AG20443 (cell line): ENCODE data around the gene GRAP.

Experiments used
- DNase-seq: peaks from one replicate; pipeline ENCODE4 v3.0.0; 2012; ENCODE audit warnings: low spot score, mixed read lengths

GRAP gene

DNA sequence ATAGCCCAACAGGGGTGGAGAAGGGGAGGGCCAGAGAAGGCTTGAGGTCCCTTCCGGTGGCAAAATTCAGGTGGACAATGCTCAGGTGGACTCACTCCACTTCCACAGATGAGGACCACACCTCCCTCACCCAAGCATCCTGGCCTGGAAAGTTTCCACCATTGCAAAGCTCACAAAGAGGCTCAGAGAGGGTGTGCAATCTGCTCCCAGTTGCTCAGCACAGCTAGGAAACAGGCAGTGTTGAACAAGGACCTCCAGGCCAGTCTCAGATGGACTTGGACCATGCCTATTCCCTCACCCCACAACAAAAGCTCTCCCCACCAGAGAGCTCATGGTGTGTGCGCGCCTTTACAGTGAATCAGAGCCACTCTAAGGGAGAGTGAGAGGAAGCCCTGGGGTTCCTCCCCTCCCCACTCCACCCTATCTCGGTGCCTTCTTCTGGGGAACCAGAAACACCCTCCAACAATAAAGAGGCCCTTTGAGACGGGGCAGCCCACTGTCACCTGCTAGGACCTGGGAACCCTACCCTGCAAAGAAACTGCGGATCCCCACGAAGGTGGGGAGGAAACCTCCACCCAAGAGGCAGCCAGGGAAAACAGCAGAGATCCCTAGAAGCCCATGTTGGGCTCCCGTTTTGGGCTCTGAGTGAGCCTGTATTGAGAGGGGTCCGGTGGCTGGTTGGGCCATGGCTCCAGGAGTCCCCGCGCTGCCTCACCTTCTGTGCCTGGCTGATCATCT, 43.8 kb downstream of the GRAP start:
- peak; percentile 73 for DNase-seq

DNA sequence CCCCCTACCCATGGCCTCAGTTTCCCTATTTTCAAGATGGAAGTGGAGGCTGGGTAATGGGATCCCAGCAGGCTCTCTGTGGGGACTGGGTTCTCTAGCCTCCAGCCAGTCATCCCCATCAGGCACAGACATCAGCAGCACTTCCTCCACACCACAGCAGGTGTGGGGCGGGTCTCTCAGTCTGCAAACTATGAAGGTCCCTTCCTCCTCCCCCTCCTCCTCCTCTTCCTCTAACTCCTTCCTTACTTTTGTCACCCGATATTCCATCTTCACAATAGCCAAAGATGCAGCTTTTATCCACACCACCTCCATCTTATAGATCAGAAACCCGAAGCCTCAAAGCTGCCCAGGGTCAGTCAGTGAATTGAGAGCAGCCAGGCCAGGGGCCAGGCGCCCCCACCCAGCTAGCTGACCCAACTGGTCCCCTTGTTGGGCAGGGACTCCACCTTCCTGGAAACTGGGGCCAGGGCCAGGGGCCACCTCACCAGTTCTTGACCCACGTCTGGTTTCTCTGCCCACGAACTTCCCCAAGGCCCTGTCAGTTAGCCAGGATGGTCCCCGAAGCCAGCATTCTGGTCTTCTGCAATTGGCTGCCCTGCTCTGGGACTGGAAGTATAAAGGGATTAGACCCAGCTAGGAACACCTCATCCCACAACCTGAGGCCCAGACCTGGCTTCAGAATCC, 44.7 kb downstream of the GRAP start:
- no peak for DNase-seq

DNA sequence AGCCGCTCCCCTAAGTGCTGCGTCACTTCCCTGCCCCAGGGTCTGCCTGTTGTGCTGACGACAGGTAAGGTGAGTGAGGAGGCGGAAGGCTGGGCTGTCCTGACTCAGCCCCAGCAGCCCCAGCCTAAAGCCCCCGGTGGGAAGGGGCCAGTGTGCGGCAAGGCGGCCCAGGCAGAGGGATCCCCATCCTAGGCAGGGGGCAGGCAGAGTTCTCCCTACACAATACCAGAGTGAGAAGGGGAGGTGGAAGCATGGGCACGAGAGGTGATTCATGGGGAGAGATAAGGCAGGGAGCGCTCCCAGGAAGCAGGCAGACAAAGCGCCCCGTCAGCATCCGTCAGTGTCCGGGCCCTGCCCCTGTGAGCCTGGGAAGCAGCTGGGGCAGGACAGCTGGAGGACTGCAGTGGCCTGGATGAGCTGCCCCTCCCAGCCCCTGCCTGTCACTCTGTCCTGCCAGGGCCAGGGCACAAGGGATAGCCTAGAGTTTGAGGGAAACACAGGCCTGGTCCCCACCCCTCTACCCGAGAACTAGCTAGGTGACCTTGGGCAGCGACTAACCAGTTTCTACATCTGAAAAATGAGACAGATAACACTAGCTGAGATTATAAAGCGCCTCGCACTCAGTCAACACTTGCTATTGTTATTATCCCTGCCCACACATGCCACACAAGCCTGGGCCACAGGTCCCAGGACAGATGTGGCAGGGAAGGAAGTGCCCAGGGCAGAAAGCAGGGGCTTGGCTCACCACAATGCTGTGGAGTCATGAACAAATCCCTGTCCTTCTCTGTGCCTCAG, 46.0 kb downstream of the GRAP start:
- peak; percentile 69 for DNase-seq

- no peak for DNase-seq
Measured at GRCh38 chr17:18999911-19000310, 46.8 kb downstream of the GRAP start.

GRCh38 chr17:18999394-18999793, 47.4 kb downstream of the GRAP start:
- no peak for DNase-seq

DNA sequence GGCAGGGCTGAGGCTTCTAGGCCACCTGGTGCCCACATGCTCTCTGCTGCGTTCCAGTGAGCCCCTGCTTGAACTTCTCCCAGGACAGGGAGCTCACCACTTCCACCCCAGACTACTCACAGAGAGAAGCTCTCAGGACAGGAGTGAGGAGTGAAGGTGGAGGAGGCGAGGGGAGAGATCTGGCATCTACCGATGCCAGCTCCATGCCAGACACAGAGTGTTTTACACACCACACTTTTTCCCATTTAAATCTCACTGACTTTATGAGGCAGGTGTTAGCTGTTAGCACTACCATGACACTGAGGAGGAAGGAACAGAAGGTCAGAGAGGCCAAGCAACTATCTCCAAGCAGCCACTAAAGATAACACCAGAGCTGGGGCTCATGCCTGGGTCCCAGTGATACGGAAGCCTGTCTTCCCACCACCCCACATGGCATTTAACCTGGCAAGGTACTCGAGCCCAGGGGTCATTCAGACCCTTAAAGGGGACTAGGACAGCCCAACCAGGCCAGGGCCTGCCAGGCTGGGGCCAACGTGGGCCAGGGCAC, 49.0 kb downstream of the GRAP start:
- no peak for DNase-seq

- no peak for DNase-seq
Measured at GRCh38 chr17:18996458-18996857, 50.3 kb downstream of the GRAP start.

DNA sequence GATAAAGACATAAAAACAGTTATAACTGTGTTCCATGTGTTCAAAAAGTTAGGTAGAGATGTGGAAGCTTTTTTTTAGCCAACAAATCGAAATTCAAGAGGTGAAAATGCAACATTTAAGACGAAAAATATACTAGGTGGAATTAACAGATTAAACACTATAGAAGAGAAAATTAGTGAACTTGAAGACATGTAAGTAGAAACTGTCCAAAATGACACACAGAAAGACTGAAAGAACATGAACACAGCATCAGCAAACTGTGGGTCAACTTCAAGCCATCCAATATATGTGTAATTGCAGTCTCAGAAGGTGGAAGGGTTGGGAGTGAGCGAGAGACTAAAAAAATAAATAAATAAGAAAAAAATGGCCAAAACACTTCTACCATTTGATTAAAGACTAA, 51.5 kb downstream of the GRAP start:
- DNase-seq, result no peak

DNA sequence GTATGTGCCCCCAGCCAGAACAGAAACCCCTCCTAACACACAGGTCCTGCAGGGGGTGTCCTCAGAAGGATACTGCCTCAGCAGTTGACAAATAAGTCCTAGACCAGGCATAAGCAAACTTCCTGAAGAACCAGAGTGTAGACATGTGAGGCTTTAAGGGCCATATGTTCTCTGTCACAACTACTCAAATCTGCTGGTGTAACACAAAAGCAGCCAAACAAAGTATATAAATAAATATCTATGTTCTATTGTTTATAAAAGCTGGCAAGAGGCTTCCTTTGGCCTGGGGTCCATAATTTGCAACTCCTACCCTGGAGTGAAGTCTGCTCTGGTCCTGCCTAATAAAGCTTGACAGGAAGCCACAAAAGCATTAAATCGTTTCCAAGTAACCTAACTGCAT, 52.1 kb downstream of the GRAP start:
- no peak for DNase-seq

DNA sequence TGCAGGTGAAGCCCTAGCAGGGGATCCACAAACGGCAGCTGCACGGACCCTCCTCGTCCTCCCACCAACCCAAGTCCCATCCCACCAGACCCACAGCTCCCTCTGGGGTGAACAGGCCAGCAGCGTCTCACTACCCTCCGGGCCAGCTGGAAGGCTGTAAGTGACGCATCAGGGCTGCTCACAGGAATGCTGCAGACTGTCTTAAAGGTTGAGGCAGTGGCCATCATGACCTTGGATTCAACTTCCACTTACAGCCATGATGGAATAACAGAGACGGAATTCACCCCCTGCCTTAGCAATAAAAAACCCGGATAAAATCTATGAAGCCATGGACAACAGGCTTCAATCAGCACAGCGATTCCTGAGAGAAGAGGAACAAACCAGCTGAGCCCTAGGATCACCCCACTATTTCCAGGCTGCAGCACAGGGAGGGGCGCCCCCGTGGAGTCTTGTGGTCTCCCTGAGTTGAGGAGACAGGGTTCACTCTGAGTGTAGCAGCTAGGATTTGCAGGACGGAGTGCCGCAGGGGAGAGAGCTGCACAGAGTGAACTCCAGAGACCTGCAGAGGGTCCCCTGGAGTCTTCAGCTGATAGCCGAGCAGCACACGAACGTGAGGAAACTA, 52.7 kb downstream of the GRAP start:
- DNase-seq, result peak; percentile 58

GRCh38 chr17:18992454-18993130, 54.2 kb downstream of the GRAP start:
- DNase-seq, result no peak

DNA sequence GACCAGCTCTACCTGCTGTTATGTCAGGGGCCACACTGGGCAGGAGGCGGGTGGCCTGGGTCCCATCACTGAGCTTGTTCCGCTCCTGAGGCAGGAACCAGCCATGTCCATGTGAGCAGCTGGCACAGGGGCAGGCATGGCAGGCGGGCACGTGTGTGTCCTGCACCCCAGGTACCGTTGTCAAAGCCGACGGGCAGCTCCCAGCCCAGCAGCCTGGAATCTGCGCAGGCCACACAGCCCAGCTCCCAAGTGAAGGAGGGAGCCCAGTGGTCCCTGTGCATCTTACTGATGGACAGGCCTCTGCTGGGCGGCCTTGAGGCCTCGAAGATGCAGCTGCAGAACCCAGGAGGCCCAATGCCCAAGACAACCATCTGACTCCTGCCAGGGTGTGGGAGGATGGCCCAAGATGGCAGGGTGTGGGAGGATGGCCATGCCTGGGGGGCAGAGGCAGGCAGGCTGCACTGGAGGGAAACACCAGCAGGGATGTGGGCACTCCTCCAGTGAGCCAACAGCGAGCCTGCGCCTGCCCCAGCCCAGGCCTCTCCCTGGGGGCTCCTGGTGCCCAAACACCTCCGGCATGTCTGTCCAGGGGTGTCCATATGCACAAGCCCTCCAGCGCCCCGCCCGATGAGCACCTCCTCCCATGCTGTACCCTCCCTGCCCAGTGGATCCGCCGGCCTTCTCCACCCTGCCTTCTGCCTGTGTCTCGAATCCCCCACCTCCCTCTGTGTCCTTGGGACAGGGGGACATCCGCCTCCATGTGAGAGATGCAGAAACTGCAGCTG, 55.0 kb downstream of the GRAP start:
- no peak for DNase-seq

- DNase-seq, result no peak
Measured at GRCh38 chr17:18990331-18990730, 56.4 kb downstream of the GRAP start.

DNA sequence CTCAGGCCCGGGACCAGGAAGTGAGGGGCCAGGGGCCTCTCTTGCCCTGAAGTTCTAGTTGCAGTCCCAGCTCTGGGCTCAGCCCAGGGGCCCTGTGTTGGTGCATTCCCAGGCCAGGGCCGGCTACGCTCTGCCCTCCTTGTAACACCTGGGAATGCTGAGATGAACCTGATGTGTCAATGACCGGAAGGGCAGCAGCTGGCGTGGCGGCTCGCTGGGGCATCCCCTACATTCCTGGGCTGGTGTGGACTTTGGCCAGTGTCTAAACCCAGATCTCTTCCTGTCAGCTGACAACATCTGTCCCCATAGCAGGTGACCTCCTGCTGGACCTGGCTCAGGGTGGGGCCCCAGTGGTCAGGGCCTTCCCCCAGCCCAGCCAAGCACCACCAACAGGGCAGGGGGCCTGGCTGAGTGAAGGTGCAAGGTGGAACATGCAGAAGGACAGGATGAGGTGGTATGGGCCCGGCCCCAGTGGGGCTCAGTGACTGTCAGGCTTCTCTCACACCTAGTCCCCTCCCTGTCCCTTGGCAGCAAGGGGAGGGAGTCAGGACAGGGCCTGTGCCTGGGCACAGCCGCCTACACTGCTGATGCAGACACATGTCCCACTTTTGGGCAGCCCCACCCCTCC, 58.1 kb downstream of the GRAP start:
- no peak for DNase-seq

DNA sequence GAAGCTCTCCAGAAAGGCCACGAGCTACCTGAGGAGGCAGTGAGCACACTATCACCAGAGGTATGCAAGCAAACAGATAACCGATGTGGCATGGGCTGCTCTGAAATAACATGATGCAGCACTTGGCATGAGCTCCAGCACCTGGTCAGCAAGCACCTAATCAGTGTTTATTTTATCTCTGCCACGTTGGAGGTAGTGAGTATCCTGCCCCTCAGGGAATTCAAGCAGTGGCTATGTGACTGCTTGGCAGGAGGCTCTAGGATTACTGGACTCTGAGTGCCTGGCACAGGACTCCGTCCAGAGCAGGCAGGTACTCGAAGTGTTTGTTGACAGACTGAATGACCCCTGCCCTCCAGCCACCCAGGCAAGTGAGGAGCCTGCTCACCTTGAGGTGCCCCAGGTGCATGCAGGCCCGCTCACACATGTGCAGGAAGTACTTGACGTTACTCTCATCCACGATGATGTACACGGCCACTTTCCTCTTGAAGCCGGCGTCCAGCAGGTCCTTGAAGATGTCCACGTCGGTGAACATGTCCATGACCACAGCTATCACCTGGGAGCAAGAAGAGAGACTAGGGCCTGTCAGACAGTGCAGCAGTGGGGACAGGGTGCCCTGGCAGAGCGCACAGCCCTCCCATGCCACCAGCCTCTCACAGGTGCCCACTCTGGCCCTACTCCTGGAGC, 58.8 kb downstream of the GRAP start:
- DNase-seq, result no peak

DNA sequence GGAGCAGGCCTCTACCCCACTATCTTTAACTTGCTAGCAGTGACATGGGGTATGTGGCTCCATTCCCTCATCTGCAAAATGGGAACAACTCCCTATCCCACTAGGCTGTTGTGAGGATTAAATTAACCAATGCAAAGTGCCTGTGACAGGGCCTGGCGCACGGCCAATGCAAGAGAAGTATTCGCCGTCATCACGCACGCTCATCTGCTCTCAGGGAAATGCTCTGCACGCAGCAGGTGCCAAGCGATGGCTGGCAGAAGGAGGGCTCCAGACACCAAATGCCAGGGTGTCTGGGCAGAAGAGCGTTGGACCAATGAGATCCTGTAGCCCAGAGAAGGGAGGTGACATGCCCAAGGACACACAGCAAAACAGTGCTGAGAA, 59.5 kb downstream of the GRAP start:
- DNase-seq, result no peak

DNA sequence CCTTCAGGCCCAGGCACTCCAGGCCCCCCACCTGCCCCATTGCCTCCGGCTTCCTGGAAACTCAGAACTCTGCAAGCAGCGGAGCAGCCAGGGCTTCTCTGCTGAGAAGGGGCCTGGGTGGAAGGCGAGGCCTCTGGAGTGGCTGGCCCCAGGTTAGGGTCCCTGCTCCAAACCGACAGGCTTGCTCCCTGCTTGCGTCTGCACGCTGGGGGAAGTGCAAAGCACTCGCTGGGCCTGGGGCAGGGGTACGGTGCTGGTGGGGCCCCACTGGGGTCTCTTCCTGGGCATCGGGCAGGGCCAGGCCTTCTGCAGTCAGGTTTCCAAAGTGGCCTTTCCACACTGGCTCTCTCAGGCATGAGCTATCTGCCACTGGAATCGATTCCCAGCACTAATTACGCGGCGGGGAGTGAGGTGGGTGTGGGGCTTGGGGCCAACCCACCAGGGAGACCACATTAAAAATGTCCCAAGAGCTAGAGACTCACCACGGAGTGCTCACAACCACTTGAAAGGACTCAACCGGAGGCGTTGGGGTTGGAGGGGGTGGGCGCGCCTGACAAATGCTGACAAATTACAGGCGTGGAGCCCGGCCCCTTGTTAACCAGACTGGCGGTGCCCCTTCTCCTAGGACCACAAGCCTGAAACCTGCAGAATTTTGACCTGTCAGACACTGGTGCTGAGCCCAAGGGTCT, 60.1 kb downstream of the GRAP start:
- no peak for DNase-seq

- no peak for DNase-seq
Measured at GRCh38 chr17:18985475-18985874, 61.3 kb downstream of the GRAP start.
